Sigmoid colon (tissue), 4 donors: Measurements from ENCODE around the gene KCNA10.

Experiments
- CTCF ChIP-seq, 4 experiments: fragments of 450-650 bp in 3 of 4; fragments of 200-600 bp in 1 of 4; IDR thresholded peaks; one replicate each; pipeline ENCODE4 v1.5.1; 2016 to 2019; ENCODE audit warnings: antibody characterized with exemption in 4 of 4, mild to moderate bottlenecking in 3 of 4, moderate library complexity in 2 of 4
- EP300 ChIP-seq, 4 donors: sonication (generic); formaldehyde crosslinking; IDR thresholded peaks; one replicate each; pipeline ENCODE4 v1.6.1; 2017; ENCODE audit warnings: antibody characterized with exemption in 4 of 4
- POLR2A ChIP-seq, 2 donors: fragments of 450-650 bp; IDR thresholded peaks; one replicate each; pipeline ENCODE4 v1.6.1; 2016; ENCODE audit warnings: antibody characterized with exemption in 2 of 2, mild to moderate bottlenecking in 2 of 2, moderate library complexity in 2 of 2
- POLR2AphosphoS5 ChIP-seq, 4 donors: sonication (generic); formaldehyde crosslinking; IDR thresholded peaks; one replicate each; pipeline ENCODE4 v1.6.1; 2017; ENCODE audit warnings: antibody characterized with exemption in 4 of 4

GRCh38 chr1:110498270-110498669, 20.7 kb downstream of the KCNA10 start:
- no peak for TF ChIP-seq CTCF (IDR thresholded peaks at IDR 0.05)
- no peak for TF ChIP-seq POLR2A (IDR thresholded peaks at IDR 0.05)
- no peak for TF ChIP-seq POLR2AphosphoS5 (IDR thresholded peaks at IDR 0.05)
- TF ChIP-seq EP300 (IDR thresholded peaks at IDR 0.05), result no peak
